ENCODE measurements around the gene PRPF19.

The PRPF19 gene

DNA sequence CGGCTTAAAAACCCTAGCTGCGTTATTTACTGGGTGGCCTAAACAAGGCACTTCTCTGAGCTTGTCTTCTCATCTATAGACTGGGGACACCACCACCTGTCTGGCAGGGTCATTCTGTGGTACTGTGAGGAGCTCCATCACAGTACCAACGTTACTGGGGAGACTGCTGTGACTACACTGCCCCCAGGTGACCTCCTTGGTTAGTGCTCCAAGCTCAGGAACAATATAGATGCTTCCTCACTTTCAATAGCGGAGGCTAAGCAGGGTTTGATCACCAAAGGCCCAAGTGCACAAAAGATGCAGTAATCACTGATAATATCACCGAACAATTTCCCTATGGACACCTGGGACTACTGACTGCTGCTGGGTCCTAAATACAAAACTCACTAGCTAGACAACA is 18.8 kb downstream of the PRPF19 start:
- TF ChIP-seq, protein P1, sequence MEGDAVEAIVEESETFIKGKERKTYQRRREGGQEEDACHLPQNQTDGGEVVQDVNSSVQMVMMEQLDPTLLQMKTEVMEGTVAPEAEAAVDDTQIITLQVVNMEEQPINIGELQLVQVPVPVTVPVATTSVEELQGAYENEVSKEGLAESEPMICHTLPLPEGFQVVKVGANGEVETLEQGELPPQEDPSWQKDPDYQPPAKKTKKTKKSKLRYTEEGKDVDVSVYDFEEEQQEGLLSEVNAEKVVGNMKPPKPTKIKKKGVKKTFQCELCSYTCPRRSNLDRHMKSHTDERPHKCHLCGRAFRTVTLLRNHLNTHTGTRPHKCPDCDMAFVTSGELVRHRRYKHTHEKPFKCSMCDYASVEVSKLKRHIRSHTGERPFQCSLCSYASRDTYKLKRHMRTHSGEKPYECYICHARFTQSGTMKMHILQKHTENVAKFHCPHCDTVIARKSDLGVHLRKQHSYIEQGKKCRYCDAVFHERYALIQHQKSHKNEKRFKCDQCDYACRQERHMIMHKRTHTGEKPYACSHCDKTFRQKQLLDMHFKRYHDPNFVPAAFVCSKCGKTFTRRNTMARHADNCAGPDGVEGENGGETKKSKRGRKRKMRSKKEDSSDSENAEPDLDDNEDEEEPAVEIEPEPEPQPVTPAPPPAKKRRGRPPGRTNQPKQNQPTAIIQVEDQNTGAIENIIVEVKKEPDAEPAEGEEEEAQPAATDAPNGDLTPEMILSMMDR (conservative IDR thresholded peaks at IDR 0.05; ENCODE audit: low read depth, low read length): peak; percentile 86
- no peak overlapping the region for H3K4me3 ChIP-seq (ENCODE audit: low read depth, low read length)
- DNase-seq (ENCODE audit: low read depth): peak; percentile 78

DNA sequence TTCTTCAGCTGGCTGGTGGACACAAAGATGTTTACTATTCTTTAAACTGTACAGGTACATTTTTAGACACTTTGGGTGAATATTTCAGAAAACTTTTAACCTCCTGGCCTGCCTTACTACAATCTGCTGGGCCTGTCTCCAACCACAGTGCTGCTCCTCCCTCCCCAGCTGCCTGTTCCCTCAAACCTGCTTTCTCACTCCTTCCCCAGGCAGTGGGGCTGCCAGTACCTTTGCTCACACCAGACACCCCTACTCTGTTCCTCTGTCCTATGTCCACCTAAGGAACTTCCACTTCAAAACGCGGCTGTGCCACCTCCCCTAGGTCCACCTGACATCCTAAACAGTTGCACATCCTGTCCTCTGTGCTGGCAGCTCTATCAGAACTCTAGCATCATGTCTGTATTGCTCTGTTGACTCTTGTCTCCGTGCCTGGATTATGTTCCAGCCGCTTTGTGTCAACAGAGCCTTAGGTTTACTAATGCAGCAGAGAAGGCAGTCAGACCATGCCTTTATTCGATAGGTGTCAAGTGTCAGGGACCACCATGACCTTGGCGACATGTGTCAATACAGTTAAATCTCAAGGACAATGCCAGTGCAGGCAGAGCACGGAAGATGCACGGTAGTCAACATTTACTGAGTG is 25.6 kb downstream of the PRPF19 start:
- no peak overlapping the region for H3K4me3 ChIP-seq (ENCODE audit: low read depth, low read length)
- TF ChIP-seq, protein P1 (conservative IDR thresholded peaks at IDR 0.05; ENCODE audit: low read depth, low read length): no peak
- no peak for DNase-seq (ENCODE audit: low read depth)

DNA sequence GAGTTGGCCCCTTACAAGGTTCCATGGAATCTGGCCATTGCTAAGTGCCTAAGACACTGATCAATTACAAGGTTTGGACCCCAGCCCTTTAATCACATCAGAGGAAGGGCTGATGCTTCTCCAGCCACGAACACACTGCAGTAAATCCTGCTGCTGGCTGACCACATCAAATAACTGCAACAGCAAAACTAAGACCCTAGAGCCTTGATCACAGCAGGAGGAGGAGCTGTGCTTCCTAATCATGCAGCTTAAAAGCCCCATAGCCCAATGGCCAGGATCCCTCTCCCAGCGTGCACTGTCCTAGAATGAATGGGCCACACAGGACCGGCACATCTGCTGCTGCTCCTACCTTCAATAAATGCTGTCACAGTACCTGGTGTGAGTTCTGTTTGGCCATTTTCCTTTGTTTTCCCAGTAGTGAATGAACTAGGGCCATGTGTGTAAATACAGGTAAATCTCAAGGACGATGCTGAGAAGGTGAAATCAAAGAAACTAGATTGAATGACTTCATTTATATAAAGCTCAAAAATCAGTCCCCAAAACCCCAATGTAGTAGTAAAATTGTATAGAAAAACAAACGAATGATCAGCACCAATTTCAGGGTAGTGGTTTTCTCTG is 26.3 kb downstream of the PRPF19 start:
- TF ChIP-seq, protein P1 (conservative IDR thresholded peaks at IDR 0.05; ENCODE audit: low read depth, low read length): no peak
- DNase-seq (ENCODE audit: low read depth): no peak
- no peak overlapping the region for H3K4me3 ChIP-seq (ENCODE audit: low read depth, low read length)

DNA sequence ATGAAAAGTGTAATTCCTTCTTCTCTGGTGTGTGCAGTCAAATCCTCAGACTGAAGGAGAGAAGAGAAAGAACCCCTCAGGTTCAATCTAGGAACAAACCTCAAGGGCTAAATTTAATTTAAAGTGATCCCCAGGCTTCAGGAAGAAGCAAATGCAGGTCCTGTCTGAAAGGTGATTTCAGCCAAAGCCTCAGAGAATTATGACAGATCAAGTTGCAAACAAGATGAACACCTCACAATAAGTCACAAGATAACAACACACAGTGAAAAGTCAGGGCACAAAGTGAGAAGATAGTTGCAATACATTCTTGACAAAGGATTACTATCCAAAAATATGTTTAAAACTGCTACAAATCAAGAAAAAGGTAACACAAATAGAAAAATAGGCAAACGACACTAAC is 27.3 kb downstream of the PRPF19 start:
- TF ChIP-seq, protein P1 (conservative IDR thresholded peaks at IDR 0.05; ENCODE audit: low read depth, low read length): no peak
- H3K4me3 ChIP-seq (ENCODE audit: low read depth, low read length): no peak overlapping the region
- no peak for DNase-seq (ENCODE audit: low read depth)

DNA sequence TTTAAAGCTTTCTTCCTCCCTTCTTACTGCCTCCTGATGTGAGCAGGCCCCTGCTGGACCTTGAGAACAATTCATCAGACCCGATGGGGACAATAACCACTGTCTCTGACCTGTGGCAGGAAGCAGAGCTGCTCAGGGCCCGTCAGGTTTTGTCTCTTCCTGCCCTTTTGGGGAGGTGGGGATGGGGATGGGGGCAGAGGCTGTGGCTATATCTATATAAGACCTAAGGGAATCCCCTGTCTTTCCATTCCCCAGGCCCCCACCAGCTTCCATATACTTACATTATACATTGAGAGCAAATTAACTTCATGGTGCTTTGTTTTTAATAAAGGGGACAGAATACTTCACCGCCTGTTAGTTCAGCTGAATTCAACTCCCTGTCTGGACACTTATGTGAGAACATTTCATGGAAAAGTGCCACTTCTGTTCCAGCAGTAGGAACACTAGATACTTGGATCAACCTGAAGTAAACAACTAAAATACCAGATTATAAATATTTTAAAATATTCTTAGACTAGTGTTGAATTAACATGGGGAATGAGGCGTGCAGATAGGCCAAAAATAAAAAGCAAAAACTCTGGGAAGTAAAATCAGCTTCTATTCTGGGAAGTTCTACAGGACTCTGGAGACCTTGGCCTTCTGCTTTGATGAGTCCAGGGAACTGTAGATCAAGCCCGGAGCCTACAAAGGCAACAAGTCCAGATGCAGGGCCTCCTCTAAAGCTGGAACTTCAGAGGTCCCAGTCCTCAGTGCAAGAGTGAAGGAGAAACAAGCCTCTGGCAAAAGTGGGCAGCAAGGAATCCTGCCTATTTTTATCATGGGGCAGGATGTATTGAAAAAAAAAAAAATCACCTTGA is 27.9 kb downstream of the PRPF19 start:
- H3K4me3 ChIP-seq (ENCODE audit: low read depth, low read length): no peak overlapping the region
- no peak for DNase-seq (ENCODE audit: low read depth)
- TF ChIP-seq, protein P1 (conservative IDR thresholded peaks at IDR 0.05; ENCODE audit: low read depth, low read length): no peak

DNA sequence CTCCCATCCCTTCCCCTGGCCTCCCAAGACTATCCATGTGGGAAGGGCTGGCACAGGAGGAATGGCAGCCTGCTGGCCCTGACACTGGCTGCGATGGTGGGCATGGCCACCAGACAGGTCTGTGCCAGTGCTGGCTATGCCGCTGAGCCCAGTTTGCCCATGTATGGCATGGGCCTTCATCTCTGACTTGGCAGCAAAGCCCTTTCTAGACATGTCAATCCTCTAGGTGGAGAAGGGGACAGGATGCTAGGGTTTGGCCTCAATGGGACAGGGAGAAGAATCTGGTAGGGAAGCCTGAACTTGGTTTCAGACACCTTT is 30.3 kb downstream of the PRPF19 start:
- DNase-seq (ENCODE audit: low read depth): no peak
- TF ChIP-seq, protein P1 (conservative IDR thresholded peaks at IDR 0.05; ENCODE audit: low read depth, low read length): no peak
- H3K4me3 ChIP-seq (ENCODE audit: low read depth, low read length): no peak overlapping the region

Data from choroid plexus epithelial cell (primary cell).